ENCODE data around the gene SDF2L1.
"Not testable (repeated sequence)": the region's sequence is repeated elsewhere in the genome, so short reads cannot be mapped to it uniquely, and the experiment has no call there.

SDF2L1 gene, protein sequence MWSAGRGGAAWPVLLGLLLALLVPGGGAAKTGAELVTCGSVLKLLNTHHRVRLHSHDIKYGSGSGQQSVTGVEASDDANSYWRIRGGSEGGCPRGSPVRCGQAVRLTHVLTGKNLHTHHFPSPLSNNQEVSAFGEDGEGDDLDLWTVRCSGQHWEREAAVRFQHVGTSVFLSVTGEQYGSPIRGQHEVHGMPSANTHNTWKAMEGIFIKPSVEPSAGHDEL

DNA sequence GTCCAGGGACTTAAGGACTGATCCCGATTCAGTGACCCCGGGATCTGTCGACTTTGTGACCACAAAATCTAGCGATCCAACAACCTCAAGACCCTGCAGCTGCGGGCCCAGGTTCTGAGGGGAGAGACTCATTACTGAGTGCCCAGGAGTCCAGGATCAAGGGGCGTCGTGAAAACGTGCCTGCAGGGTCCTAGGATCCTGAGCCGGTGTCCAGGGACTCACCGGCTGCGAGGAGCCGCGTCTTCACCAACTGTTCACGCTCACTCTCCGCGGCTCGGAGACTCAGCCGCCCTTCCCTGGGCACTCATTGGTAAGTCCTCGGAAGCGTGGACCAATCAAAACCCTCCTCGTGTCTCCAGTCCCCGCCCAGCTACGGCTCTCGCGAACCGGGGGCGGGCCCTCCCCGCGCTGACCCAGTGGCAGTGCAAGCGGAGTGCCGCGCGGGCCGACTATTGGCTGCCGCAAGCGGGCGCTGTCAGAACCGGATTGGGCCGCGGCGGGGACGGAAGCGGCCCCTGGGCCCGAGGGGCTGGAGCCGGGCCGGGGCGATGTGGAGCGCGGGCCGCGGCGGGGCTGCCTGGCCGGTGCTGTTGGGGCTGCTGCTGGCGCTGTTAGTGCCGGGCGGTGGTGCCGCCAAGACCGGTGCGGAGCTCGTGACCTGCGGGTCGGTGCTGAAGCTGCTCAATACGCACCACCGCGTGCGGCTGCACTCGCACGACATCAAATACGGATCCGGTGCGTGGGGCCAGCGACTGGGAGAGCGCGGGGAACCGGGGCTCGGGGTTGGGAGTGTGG lies at the start of gene SDF2L1:
Gene SDF2L1 (plus strand): TSS at position 514 of the 795 bp plus-strand sequence. CDS start 35 bp downstream, at position 549.
- DNase-seq = peak; percentile 84

DNA sequence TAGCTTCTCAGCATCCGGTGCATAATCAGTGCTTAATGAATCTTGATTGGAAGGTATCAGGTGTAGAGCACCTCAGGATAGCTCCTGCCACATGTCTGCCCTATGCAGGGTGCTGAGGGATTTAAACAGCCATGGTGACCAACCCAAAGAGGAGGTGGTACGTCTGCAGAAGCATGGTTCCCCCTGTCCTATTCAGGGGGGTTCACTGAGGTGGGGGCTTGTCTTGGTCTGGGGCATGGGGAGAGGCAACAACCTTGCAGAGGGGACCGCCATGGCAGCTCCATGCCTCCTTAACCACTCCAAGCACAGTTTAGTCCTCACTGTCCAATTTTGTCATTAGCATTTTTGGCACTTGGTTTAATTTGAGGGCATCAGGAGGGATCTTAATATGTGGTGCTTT lies 49.7 kb upstream of the SDF2L1 start:
- DNase-seq = no peak

DNA sequence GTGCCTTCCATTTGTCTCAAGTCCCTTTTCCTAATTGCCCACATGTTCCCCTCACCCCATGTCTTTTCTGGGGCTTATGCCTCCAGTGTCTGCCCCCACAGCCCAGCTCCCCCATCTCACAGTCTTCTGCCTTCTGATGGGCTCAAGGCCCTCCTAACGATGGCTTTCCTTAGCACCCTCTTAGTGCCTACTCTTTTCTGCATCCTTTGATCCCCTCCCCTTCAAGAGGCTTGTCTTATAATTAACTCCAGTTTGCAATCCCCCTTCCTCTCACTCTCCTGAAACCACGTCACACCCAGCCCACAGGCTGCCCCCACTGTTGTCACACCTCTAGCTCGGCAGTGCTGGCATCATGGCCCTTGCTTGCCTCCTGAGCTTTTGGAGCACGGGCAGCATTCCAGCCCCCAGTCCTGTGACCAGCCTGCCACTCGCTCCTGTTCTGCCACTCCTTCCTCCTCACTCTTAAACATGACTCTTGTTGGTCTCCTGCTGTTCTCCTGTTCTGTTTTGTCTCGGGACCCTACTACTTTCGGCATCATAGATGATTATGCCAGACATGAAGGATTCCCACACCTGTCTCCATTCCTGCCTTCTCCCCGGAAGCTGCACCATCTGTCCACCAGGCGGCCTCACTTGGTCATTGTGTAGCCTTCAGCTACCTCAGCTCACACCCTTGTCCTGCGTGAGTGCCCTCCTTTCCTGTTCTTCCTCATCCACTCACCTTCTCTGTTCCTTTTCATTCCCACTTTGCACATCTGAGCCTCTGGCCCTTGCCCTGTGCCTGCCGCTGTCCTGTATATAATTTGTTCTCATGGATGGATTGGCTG lies 48.5 kb upstream of the SDF2L1 start:
- DNase-seq = no peak

DNA sequence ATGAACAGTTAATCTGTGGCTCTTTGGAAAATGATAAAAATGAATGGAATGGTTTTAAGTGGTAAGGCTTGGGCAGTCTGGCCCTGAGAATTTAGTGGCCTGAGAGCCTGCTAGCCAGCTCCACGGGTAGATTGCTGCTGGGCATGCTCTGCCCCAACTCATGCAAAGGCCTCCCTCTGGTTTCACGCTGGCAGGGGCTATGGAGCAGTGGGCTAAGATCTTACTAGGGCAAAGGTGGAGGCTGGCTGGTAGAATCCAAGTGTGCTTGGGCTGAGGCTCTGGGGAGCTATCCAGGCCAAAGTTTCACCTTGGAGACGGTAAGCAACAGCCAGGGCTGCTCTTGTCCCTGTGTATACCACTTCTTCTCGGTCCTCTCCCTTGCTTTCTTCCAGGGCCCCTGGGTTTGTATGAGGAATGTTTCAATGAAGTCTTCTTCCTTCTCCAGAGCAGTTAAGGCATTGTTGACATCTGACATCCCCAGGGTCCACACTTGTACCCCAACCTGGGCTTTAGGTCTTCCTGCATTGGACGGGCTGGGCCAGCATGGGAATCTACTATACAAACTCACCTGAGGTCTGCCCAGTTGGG lies 47.1 kb upstream of the SDF2L1 start:
- DNase-seq = no peak

DNA sequence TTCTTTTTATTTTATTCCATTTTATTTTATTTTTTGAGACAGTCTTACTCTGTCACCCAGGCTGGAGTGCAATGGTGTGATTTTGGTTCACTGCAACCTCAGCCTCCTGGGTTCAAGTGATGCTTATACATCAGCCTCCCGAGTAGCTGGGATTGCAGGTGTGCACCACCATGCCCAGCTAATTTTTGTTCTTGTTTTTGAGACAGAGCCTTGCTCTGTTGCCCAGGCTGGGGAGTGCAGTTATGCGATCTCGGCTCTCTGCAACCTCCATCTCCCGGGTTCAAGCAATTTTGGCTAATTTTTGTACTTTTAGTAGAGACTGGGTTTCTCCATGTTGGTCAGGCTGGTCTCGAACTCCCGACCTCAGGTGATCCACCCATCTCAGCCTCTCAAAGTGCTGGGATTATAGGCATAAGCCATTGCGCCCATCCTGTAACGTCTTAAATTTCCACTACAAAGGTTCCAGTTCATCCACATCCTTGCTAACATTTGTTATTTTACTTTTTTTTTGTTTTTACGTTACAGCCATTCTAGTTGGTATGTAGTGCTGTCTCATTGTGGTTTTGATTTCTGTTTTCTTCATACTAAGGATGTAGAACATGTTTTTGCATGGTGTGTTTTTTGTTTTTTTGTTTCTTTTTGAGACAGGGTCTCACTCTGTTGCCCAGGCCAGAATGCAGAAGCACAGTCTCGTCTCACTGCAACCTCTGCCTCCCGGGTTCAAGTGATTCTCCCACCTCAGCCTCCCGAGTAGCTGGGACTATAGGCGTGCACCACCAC lies 45.6 kb upstream of the SDF2L1 start:
- not testable (repeated sequence) for DNase-seq

DNA sequence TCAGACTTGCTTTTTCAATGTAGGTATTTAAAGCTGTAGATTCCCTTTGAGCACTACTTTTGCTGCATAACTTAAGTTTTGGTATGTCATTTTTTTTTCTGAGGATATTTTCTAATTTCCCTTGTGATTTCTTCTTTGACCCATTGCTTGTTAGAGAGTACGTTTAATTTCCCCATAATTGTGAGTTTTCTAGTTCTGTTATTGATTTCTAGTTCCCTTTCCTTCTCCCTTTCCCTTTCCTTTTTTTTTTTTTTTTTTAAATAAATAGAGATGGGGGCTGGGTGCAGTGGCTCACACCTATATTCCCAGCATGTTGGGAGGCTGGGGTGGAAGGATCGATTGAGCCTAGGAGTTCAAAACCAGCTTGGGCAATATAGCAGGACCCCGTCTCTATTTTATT lies 43.8 kb upstream of the SDF2L1 start:
- DNase-seq = no peak

DNA sequence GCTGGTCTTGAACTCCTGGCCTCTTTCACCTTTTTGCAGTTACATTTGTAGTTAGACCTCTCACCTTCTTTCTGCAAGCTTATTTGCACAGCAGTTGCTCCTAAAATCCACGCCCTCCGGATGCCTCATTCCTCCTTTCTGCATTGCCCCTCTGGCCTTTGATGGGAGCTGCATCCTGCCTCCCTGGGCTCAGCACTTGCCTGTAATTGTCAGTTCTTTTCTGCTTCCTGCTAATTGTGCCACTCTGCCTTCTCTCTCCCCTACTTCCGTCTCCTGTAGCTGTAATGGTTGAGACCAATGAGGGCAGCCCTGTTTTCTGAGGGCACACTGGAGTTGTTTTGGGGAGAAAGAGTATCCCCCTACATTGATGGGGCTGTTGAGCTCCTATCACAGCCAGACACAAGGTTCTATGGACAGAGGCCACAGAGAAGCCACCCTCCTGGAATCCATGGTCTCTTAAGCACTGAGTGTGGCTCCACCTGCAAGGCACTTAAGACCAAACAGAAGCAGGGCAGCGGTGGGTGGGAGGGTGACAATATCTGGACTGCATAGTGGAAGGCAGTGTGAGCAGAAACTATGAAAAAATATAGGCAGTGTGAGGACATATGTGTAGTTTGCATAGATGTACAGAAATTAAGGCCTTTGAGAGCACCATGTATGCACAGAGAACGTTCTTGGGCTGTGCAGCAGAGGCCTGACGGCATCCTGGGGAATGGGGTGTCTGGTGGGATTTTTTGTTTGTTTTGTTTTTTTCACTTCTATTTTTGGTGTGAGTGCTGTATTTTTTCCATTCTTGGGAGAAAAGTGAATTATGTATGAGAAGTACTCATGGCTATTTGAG lies 42.8 kb upstream of the SDF2L1 start:
- no peak for DNase-seq

DNA sequence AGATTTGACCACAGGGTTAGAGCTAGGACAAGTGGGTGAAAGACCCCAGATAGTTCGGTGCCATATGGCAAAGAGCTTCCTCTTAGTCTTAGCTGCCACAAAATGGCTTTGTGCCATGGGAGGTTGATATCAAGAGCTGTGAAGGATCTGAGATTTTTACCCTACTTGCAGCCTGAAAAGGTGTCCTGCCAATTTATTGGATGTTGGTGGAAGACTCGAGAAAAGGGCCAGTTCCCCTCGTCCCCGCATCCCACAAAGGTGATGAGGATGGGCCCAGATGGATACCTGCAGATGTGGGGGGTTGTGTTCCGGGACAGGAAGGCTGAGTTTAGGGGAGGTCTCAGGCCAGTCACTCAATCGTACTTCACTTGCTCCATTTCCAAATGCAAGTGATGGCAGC lies 39.5 kb upstream of the SDF2L1 start:
- DNase-seq = no peak

DNA sequence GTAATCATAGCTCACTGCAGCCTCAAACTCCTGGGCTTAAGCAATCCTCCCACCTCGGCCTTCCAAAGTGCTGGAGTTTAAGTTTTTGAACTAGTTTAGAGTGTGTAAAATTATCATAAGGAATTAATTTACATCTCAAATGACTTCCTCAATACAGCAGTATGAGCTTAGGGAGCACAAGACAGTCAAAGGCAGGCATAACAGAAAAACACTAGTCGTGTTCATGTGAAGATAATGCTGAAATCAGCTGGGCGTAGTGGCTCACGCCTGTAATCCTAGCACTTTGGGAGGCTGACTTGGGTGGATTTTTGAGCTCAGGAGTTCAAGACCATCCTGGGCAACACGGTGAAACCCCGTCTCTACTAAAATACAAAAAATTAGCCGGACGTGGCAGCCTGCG lies 38.1 kb upstream of the SDF2L1 start:
- DNase-seq = no peak

DNA sequence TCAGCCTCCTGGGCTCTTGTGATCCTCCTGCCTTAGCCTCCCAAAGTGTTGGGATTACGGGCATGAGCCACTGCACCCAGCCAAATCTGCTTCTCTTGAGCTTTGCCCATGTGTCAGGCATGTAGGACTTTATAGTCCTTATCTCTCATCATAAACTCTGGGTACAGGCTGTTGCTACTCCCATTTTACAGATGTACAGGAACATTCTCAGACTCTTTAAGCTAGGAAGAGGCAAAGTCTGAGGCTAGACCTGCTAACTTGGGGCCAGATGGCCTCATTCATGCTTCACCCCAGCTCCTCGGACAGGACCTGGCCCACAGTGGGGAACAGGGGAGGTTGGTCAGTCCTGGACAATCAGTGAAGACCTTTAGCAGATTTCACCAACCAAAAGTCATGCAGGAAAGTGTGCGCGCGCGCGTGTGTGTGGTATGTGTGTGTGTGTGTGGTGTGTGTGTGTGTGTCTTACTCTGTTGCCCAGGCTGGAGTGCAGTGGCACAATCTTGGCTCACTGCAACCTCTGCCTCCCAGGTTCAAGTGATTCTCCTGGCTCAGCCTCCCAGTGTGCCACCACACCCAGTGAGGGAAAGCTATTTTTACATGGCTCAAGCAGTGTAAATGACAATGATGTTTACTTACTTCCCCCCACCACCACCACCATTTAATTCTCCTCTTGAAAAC lies 36.1 kb upstream of the SDF2L1 start:
- no peak for DNase-seq

DNA sequence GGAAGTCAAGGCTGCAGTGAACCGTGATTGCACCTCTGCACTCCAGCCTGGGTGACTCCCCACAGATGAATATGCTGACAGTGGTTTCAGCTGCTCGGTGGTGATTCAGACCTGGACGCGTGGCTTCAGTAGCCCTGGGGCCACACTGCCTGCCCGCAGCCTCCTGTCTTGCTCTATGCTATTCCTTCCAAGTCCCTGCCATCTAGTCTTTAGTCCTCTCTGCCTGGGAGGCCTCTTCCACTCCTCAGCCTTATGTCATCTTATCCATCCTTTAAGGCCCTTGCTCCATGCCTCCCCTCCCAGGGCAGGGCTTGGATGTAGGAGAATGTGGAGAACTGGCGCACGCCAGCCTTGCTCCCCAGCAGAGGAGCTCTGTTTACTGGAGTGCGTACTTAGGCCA lies 35.3 kb upstream of the SDF2L1 start:
- DNase-seq = no peak

DNA sequence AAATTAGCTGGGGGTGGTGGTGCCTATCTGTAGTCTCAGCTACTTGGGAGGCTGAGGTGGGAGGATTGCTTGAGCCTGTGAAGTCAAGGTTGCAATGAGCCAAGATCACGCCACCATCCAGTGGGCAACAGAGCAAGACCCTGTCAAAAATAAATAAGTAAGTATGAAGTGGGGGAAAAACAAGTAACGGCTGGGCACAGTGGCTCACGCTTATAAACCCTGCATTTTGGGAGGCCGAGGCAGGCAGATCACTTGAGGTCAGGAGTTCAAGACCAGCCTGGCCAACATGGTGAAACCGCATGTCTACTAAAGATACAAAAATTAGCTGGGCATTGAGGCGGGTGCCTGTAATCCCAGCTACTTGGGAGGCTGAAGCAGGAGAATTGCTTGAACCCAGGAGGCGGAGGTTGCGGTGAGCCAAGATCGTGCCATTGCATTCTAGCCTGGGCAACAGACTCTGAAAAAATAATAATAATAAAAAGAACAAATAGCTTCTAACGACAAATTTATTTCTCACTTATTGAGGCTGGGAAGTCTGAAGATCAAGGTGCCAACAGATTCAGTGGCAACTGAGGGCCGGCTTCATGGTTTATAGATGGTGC lies 32.4 kb upstream of the SDF2L1 start:
- DNase-seq = not testable (repeated sequence)

DNA sequence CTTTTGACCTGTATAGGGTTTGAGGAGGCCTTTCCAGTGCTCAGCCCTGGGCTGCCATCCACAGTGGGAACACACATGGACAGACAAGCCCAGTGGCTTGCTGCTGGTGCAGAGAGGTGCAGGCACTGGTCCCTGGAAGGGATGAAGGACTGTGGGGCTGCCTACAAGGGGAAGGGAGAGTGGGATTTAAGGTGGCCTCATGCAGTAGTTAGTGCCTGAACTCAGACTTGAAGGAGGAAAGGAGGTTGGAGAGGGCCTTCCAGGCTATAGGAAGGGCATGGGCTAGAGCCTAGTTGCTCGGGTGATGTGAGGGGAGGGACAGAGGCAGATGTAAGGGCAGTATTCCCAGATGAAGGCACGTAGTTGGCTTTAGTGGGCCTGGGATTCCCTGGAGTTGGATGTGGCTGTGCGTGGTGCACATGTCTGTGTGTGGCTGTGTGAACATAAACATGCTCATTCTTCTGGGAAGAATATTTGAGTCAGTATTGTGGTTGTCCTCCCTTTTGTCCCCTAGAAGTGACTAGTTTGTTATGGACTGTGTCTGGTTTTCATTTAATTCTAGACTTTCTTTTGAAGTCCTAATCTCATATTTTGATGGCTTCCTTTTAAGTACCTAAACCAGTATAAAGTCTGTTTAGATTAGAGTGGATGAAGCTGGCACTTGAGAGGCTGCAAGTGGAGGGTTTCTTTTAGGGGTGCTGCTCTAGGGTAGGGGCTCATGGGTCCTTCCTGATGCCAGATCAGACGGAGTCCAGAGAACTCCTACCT lies 30.7 kb upstream of the SDF2L1 start:
- no peak for DNase-seq

DNA sequence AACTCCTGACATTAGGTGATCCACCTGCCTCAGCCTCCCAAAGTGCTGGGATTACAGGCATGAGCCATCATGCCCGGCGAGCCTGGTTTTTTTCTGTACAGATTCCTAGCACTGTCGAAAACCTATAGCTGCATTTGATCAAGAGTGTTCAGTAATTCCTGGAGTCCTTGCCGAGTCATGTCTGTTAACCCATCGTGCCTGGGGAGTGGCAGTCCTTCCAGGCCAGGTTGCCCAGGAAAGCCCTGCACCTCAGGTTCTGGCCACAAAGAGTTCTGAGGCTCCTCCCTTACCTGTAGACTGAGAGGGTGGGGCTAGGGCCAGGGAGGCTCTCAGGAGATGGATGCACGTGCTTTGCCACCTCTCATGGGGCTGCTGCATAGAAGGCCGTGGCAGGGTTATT lies 29.2 kb upstream of the SDF2L1 start:
- no peak for DNase-seq

DNA sequence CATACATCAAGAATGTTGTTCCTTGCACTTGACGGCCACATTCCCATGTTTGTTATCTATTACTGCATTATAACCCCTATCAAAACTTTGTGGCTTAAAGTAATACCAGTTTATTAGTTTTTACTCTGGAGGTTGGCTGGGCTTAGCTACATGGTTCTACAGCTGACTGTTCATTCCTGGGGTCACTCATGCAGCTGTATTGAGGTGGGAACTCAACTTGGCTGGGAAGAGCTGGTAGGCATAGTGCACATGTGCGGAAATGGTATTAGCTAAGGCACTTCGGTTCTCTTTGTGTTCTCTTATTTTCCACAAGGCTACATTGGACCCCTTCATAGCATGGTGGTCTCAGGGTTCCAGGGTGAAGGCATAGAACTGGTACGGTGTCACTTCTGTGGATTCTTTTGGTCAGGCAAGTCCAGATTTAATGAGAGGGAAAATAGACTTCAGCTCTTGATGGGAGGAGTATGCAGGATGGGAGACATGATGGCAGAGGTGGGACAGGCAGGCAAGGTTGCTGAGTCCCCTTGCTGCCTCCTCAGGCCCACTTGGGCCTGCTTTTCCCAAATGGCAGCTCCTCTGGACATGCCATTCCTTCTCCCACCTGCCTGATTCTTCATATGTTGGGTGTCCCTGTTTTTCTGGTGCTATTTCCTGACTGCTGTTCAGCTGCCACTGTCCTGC lies 28.4 kb upstream of the SDF2L1 start:
- no peak for DNase-seq

DNA sequence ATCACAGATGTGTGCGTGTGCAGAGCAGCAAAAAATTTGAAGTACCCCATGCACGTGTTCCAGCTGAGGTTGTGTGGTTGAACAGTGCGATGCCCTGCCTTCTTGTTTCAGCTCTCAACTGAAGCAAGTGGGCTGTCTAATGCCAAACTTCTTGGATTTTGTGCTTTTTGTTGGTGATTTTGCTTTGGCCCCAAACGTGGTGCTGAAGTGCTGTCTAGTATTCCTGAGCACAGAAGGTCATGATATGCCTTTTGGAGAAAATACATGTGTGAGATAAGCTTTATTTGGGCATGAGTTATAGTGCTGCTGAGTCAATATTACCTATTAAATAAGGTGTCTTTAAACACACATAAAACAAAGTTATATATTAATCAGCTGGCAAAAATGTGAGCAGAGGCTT lies 26.4 kb upstream of the SDF2L1 start:
- no peak for DNase-seq

DNA sequence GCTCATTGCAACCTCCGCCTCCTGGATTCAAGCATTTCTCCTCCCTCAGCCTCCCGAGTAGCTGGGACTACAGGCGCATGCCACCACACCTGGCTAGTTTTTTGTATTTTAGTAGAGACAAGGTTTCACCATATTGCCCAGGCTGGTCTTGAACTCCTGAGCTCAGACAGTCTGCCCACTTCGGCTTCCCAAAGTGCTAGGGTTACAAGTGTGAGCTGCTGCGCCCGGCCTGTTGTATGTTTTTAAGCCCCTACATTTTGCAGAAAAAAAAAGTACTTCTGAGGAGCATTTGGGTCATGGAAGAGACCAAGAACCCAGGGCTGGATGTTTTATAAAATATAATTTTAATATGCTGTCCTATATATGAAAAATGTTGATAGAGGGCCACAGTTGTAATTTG lies 24.8 kb upstream of the SDF2L1 start:
- not testable (repeated sequence) for DNase-seq

DNA sequence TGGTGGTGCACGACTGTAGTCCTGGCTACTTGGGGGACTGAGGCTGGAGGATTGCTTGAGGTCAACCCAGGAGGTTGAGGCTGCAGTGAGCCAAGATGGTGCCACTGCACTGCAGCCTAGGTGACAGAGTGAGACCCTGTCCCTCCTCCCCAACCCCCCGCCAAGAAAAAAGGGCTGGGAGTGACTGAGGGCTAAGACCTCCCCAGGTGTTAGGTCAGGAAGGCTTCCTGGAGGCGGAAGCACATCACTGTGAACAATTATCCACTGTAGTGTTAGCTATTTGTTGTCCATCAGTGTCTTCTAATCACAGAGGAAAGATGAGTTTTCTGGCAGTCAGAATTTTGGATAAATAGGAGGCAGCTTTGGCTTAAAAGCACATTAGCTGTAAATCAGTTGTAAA lies 21.1 kb upstream of the SDF2L1 start:
- DNase-seq = no peak
